Measurements from ENCODE around the gene ISYNA1. TPM values are rescaled to one million over a fixed set of nuclear protein-coding genes. Genes with fewer than 3 reads are reported as not detected.

ISYNA1 gene
- total RNA-seq, 2 donors from 2014 or later, result 71.6 to 690 TPM

GRCh38 chr19:18477042-18477779, 39.3 kb upstream of the ISYNA1 start:
- no peak overlapping the region for H3K4me3 ChIP-seq
- no peak for DNase-seq (ENCODE audit: low spot score)
- WGBS, result 88% methylated on average over 24 of the region's 24 CpGs
- H3K27me3 ChIP-seq (replicated peaks; ENCODE audit: insufficient read depth), result no peaks in the 10 kb centered on the region
- no peaks in the 10 kb centered on the region for H3K36me3 ChIP-seq
- H3K4me1 ChIP-seq (replicated peaks), result no peaks in the 10 kb centered on the region
- intact Hi-C loops (cut with DNase I), result no loop called here
- no peaks in the 10 kb centered on the region for H3K9me3 ChIP-seq
- TF ChIP-seq CTCF (IDR thresholded peaks at IDR 0.05) (no peak), POLR2AphosphoS5 (IDR thresholded peaks at IDR 0.05) (no peak), POLR2A (IDR thresholded peaks at IDR 0.05) (no peak)
- no peak overlapping the region for H3K27ac ChIP-seq

GRCh38 chr19:18476507-18477041, 38.6 kb upstream of the ISYNA1 start:
- intact Hi-C loops (cut with DNase I), result no loop called here
- H3K4me1 ChIP-seq (replicated peaks), result no peaks in the 10 kb centered on the region
- TF ChIP-seq CTCF (IDR thresholded peaks at IDR 0.05) (no peak), POLR2A (IDR thresholded peaks at IDR 0.05) (no peak), POLR2AphosphoS5 (IDR thresholded peaks at IDR 0.05) (no peak)
- no peaks in the 10 kb centered on the region for H3K27me3 ChIP-seq (replicated peaks; ENCODE audit: insufficient read depth)
- no peak overlapping the region for H3K4me3 ChIP-seq
- H3K36me3 ChIP-seq, result no peaks in the 10 kb centered on the region
- H3K27ac ChIP-seq, result no peak overlapping the region
- DNase-seq (ENCODE audit: low spot score), result no peak
- H3K9me3 ChIP-seq, result no peaks in the 10 kb centered on the region
- WGBS, result 94% methylated on average over 14 of the region's 14 CpGs

DNA sequence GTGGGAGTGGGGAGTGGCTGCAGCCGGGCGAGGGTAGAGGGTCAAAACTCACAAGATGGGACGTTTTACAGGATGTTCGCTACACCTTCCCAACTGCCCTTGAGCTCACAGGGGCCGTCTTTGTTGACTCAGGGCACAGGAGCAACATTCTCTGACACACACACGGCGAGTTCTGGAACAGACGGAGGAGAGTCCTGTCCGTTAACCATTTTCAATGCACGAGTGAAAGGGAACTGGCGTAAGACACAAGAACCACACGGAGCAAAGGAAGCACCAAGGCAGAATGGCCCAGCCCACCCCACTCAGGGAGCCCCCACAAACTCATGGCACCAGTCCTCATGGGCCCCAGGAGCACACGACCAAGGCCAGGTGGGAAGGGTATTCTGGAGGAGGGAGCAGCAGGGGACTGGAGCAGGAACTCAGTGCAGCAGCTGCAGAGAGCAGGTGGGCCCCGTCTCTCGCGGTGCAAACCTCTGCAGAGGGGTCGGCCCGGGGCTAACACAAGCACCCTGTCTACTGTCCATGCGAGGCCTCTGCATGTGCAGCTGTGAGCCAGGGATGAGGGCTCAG, 37.9 kb upstream of the ISYNA1 start:
- H3K9me3 ChIP-seq, result no peaks in the 10 kb centered on the region
- TF ChIP-seq CTCF (IDR thresholded peaks at IDR 0.05), result no peak
- TF ChIP-seq POLR2A (IDR thresholded peaks at IDR 0.05), result no peak
- no peak for TF ChIP-seq POLR2AphosphoS5 (IDR thresholded peaks at IDR 0.05)
- no peak for DNase-seq (ENCODE audit: low spot score)
- WGBS, result 63% methylated on average over 19 of the region's 19 CpGs
- no peaks in the 10 kb centered on the region for H3K4me1 ChIP-seq (replicated peaks)
- H3K27me3 ChIP-seq (replicated peaks; ENCODE audit: insufficient read depth), result no peaks in the 10 kb centered on the region
- intact Hi-C loops (cut with DNase I), result no loop called here
- no peaks in the 10 kb centered on the region for H3K36me3 ChIP-seq
- H3K4me3 ChIP-seq, result no peak overlapping the region
- no peak overlapping the region for H3K27ac ChIP-seq

DNA sequence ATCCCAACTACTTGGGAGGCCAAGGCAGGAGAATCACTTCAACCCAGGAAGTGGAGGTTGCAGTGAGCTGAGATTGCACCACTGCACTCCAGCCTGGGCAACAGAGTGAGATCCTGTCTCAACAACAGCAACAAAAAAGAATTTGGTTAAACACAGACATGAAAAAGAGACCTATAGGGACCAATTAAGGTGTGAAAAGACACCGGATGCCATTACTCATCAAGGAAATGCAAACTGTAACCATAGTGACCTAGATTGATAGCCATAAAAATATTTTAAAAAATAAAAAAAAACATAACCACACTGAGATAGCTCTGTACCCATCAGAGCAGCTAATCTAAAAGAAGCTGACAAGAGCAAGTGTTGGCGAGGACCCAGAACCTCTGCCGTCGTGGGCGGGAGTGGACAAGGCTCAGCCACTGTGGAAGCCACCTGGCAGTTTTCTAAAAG, 37.1 kb upstream of the ISYNA1 start:
- 57% methylated on average over 5 of the region's 5 CpGs for WGBS
- TF ChIP-seq POLR2AphosphoS5 (IDR thresholded peaks at IDR 0.05), result no peak
- TF ChIP-seq POLR2A (IDR thresholded peaks at IDR 0.05), result no peak
- TF ChIP-seq CTCF (IDR thresholded peaks at IDR 0.05), result no peak
- intact Hi-C loops (cut with DNase I), result no loop called here
- Histone ChIP-seq H3K27ac (no peak overlapping the region), H3K9me3 (no peaks in the 10 kb centered on the region), H3K27me3 (replicated peaks; ENCODE audit: insufficient read depth) (no peaks in the 10 kb centered on the region), H3K36me3 (no peaks in the 10 kb centered on the region), H3K4me3 (no peak overlapping the region), H3K4me1 (replicated peaks) (no peaks in the 10 kb centered on the region)
- no peak for DNase-seq (ENCODE audit: low spot score)

All from prostate gland (tissue), 2 donors.